Caco-2 (cell line): ENCODE data around the gene CTCF. TPM values are rescaled to one million over a fixed set of nuclear protein-coding genes. Genes with fewer than 3 reads are reported as not detected.

Experiments
- BruUV-seq: library from RNA; stranded (reverse); fragments of 400-500 nt; replicated peaks from 2 replicates; lab custom pipeline; 2021; lab: Mats Ljungman, UMichigan
- CTCF ChIA-PET: fragments of 300-600 bp; sonication (Branson Sonifier 250); formaldehyde crosslinking; loops from one replicate; lab custom pipeline; 2022; ENCODE audit warnings: antibody characterized with exemption; lab: Charles Lee
- POLR2A ChIA-PET: fragments of 300-600 bp; sonication (Branson Sonifier 250); formaldehyde crosslinking; loops from one replicate; lab custom pipeline; 2022; ENCODE audit warnings: antibody characterized with exemption; lab: Charles Lee
- DNase-seq, 2 experiments: peaks; one replicate each; pipeline versions ENCODE4 v3.0.0 to v3.0.0-alpha.2; 2020 to 2022
- H3K27me3 ChIP-seq: replicated peaks from 2 replicates; pipeline ENCODE4 v1.6.0; 2011; ENCODE audit warnings: low read length; ENCODE audit not compliant: control insufficient read depth, insufficient read depth
- H3K36me3 ChIP-seq: 2 replicates; pipeline ENCODE4 v1.5.1; 2011; ENCODE audit warnings: low read length; ENCODE audit not compliant: control insufficient read depth, insufficient read depth
- H3K4me1 ChIP-seq: fragments of 250-450 bp; sonication (Bioruptor Pico); 2 replicates; pipeline ENCODE4 v1.5.1; 2020; ENCODE audit warnings: mild to moderate bottlenecking
- H3K4me3 ChIP-seq: 2 replicates; pipeline ENCODE4 v1.5.1; 2011; ENCODE audit warnings: low read depth, mild to moderate bottlenecking, control low read depth, low read length
- H3K9me3 ChIP-seq: fragments of 250-450 bp; sonication (Bioruptor Pico); 2 replicates; pipeline ENCODE4 v1.5.1; 2020; ENCODE audit warnings: mild to moderate bottlenecking, moderate library complexity
- H3K27ac Mint-ChIP-seq: one replicate; pipeline ENCODE4 v1.8.0; 2022; ENCODE audit warnings: mixed read lengths; ENCODE audit not compliant: unreplicated experiment
- H3K27me3 Mint-ChIP-seq: one replicate; pipeline ENCODE4 v1.8.0; 2022; ENCODE audit warnings: mixed read lengths; ENCODE audit not compliant: insufficient read depth, unreplicated experiment
- H3K36me3 Mint-ChIP-seq: one replicate; pipeline ENCODE4 v1.8.0; 2022; ENCODE audit warnings: mild to moderate bottlenecking, mixed read lengths; ENCODE audit not compliant: insufficient read depth, unreplicated experiment
- H3K4me1 Mint-ChIP-seq: one replicate; pipeline ENCODE4 v1.8.0; 2022; ENCODE audit warnings: low read depth, mixed read lengths; ENCODE audit not compliant: unreplicated experiment
- H3K4me3 Mint-ChIP-seq: one replicate; pipeline ENCODE4 v1.8.0; 2022; ENCODE audit warnings: mild to moderate bottlenecking, moderate library complexity, mixed read lengths; ENCODE audit not compliant: unreplicated experiment
- H3K9me3 Mint-ChIP-seq: one replicate; pipeline ENCODE4 v1.8.0; 2022; ENCODE audit warnings: mixed read lengths; ENCODE audit not compliant: unreplicated experiment
- intact Hi-C: fragments of 100-400 bp; cut with micrococcal nuclease; formaldehyde crosslinking; loops from one replicate; pipeline ENCODE4 v1.10.0; 2022; ENCODE audit not compliant: unreplicated experiment
- total RNA-seq: library from RNA; stranded (reverse); gene quantifications from 2 replicates; pipeline ENCODE4 v1.2.3, GENCODE V29; 2022
- TF ChIP-seq, protein P1 (sequence below), 2 experiments: fragments of 200-600 bp in 1 of 2; IDR thresholded peaks; 1 replicate in 1 of 2; 2 replicates in 1 of 2; pipeline versions ENCODE4 v1.5.1 to v1.8.0; 2011 to 2022; ENCODE audit warnings: antibody characterized with exemption in 1 of 2, control low read depth in 1 of 2, inconsistent platforms in 1 of 2, low read depth in 1 of 2, low read length in 1 of 2, mild to moderate bottlenecking in 1 of 2, moderate library complexity in 1 of 2; ENCODE audit not compliant: insufficient read depth in 1 of 2, severe bottlenecking in 1 of 2, unreplicated experiment in 1 of 2

The CTCF gene
- total RNA-seq, 1 experiment from 2014 or later = 67.8 TPM

DNA sequence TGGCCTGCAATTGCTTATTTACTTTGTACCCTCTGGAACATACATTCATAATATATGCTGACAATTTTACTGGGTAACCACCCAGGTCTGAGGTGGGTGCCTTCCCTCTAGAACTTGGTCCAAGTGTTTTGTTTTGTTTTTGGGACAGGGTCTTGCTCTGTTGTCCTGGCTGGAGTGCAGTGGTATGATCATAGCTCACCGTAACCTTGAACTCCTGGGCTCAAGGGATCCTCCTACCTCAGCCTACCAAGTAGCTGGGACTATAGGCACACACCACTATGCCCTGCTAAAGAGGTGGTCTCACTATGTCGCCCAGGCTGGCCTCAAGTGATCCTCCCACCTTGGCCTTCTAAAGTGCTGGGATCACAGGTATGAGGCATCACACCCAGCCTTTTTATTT, 11.2 kb upstream of the CTCF start:
- CTCF ChIA-PET = interaction anchor here (1.1 to 1.7 kb wide), 2 partner anchors 11 to 30 kb away, joined by 3 to 6 read pairs; no protein-coding TSS in a partner anchor
- no peak overlapping the region for H3K4me3 Mint-ChIP-seq

DNA sequence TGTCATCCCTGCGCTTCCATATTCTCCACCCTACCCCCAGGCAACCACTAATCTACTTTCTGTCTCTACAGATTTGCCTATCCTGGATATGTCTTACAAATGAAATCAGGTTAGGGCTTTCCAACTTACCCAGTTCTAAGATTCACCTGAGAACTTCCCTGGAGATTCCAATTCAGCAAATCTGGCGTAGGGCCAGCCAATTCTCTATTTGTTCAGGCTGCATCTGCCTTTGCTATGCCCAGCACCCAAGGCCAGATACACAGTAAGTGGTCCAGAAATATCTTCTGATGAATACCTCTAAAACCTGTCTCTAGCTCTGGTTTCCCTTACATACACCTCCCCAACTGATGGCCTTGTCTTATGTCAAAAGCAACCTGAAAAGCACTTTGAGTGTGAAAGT, 10.4 kb upstream of the CTCF start:
- no peaks in the 10 kb centered on the region for H3K9me3 Mint-ChIP-seq
- Histone ChIP-seq H3K4me3 (no peak overlapping the region), H3K4me1 (no peaks in the 10 kb centered on the region), H3K36me3 (no peaks in the 10 kb centered on the region), H3K9me3 (no peaks in the 10 kb centered on the region), H3K27me3 (no peaks in the 10 kb centered on the region; the same call in 1 of the 2 replicates)
- H3K4me1 Mint-ChIP-seq = peaks cover under 1% of the 10 kb centered on the region
- H3K4me3 Mint-ChIP-seq = no peak overlapping the region
- no peak for DNase-seq
- TF ChIP-seq, protein P1, sequence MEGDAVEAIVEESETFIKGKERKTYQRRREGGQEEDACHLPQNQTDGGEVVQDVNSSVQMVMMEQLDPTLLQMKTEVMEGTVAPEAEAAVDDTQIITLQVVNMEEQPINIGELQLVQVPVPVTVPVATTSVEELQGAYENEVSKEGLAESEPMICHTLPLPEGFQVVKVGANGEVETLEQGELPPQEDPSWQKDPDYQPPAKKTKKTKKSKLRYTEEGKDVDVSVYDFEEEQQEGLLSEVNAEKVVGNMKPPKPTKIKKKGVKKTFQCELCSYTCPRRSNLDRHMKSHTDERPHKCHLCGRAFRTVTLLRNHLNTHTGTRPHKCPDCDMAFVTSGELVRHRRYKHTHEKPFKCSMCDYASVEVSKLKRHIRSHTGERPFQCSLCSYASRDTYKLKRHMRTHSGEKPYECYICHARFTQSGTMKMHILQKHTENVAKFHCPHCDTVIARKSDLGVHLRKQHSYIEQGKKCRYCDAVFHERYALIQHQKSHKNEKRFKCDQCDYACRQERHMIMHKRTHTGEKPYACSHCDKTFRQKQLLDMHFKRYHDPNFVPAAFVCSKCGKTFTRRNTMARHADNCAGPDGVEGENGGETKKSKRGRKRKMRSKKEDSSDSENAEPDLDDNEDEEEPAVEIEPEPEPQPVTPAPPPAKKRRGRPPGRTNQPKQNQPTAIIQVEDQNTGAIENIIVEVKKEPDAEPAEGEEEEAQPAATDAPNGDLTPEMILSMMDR (IDR thresholded peaks at IDR 0.05; ENCODE audit: insufficient read depth in 1 of 2, low read depth in 1 of 2, low read length in 1 of 2, severe bottlenecking in 1 of 2, unreplicated experiment in 1 of 2) = no peak
- H3K36me3 Mint-ChIP-seq = peaks cover 10% of the 10 kb centered on the region
- no TSS peak for BruUV-seq
- no peaks in the 10 kb centered on the region for H3K27me3 Mint-ChIP-seq
- H3K27ac Mint-ChIP-seq = no peak overlapping the region
- intact Hi-C loops = no loop called here
- ChIA-PET CTCF (interaction anchor here (1.1 to 1.7 kb wide), 3 partner anchors 10 to 31 kb away, joined by 3 to 6 read pairs (median 4); partner anchors contain the start of gene CTCF), POLR2A (no interaction called here)

More for the DNA sequence above, 11.2 kb upstream of the CTCF start:
- POLR2A ChIA-PET = no interaction called here
- intact Hi-C loops = no loop called here
- Histone ChIP-seq H3K4me3 (no peak overlapping the region), H3K36me3 (no peaks in the 10 kb centered on the region), H3K27me3 (no peaks in the 10 kb centered on the region; the same call in 1 of the 2 replicates), H3K4me1 (no peaks in the 10 kb centered on the region), H3K9me3 (no peaks in the 10 kb centered on the region)
- DNase-seq = no peak
- Mint-ChIP-seq H3K36me3 (peaks cover 19% of the 10 kb centered on the region), H3K9me3 (no peaks in the 10 kb centered on the region), H3K4me1 (peaks cover 5% of the 10 kb centered on the region), H3K27me3 (no peaks in the 10 kb centered on the region), H3K27ac (no peak overlapping the region)
- TF ChIP-seq, protein P1 (IDR thresholded peaks at IDR 0.05; ENCODE audit: insufficient read depth in 1 of 2, low read depth in 1 of 2, low read length in 1 of 2, severe bottlenecking in 1 of 2, unreplicated experiment in 1 of 2) = no peak
- no TSS peak for BruUV-seq

DNA sequence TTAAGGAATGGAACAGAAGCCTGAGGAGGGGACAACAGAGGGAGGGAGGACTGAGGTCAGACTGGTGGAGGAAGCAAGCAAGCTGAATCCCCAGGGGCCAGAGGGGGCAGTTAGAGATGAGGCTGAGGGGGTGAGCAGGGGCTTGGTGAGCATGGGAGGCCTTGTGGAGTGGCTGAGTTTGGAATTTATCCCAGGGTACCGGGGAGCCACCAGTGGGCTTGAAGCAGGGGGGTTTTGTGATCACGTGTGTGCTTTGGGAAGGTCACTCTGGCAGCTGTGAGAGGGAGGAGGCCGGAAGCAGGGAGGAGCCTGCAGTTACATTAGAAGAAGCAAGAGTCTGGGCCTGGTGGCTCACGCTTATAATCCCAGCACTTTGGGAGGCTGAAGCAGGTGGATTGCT, 9.8 kb upstream of the CTCF start:
- intact Hi-C loops = no loop called here
- H3K27me3 Mint-ChIP-seq = no peaks in the 10 kb centered on the region
- POLR2A ChIA-PET = no interaction called here
- H3K36me3 Mint-ChIP-seq = peaks cover 7% of the 10 kb centered on the region
- CTCF ChIA-PET = interaction anchor here (1.1 kb wide), 1 partner anchor 10 kb away, joined by 4 read pairs; the partner anchor contains the start of gene CTCF
- no peak for DNase-seq
- no peak overlapping the region for H3K4me3 ChIP-seq
- H3K4me1 Mint-ChIP-seq = no peaks in the 10 kb centered on the region
- H3K9me3 ChIP-seq = no peaks in the 10 kb centered on the region
- TF ChIP-seq, protein P1 (IDR thresholded peaks at IDR 0.05; ENCODE audit: insufficient read depth in 1 of 2, low read depth in 1 of 2, low read length in 1 of 2, severe bottlenecking in 1 of 2, unreplicated experiment in 1 of 2) = no peak
- H3K9me3 Mint-ChIP-seq = no peaks in the 10 kb centered on the region
- H3K4me3 Mint-ChIP-seq = no peak overlapping the region
- BruUV-seq = no TSS peak
- no peak overlapping the region for H3K27ac Mint-ChIP-seq
- H3K36me3 ChIP-seq = no peaks in the 10 kb centered on the region
- no peaks in the 10 kb centered on the region; the same call in 1 of the 2 replicates for H3K27me3 ChIP-seq
- H3K4me1 ChIP-seq = no peaks in the 10 kb centered on the region
